Calu3 (cell line): ENCODE results near the gene ZNF283. TPM values are rescaled to one million over a fixed set of nuclear protein-coding genes. Genes with fewer than 3 reads are reported as not detected.
A peak's percentile ranks its signal among the peaks of the same experiment; 100 is the strongest.

Experiments
- Bru-seq: library from RNA; stranded (reverse); fragments of 400-500 nt; gene quantifications from one replicate; lab custom pipeline; 2021; lab: Mats Ljungman, UMichigan
- BruChase-seq, 2 experiments: library from RNA; stranded (reverse); fragments of 400-500 nt; gene quantifications; one replicate each; lab custom pipeline; 2021; lab: Mats Ljungman, UMichigan
- BruUV-seq: library from RNA; stranded (reverse); fragments of 400-500 nt; replicated peaks from 2 replicates; lab custom pipeline; 2021; lab: Mats Ljungman, UMichigan
- CTCF ChIA-PET: fragments of 300-600 bp; sonication (Branson Sonifier 250); formaldehyde crosslinking; loops from one replicate; lab custom pipeline; 2022; ENCODE audit warnings: antibody characterized with exemption; lab: Charles Lee
- DNase-seq: peaks from one replicate; pipeline ENCODE4 v3.0.0; 2022
- H3K27ac Mint-ChIP-seq: one replicate; pipeline ENCODE4 v1.8.0; 2022; ENCODE audit warnings: mixed read lengths; ENCODE audit not compliant: unreplicated experiment
- H3K27me3 Mint-ChIP-seq: one replicate; pipeline ENCODE4 v1.8.0; 2022; ENCODE audit warnings: mixed read lengths; ENCODE audit not compliant: unreplicated experiment
- H3K36me3 Mint-ChIP-seq: one replicate; pipeline ENCODE4 v1.8.0; 2022; ENCODE audit warnings: mild to moderate bottlenecking, moderate library complexity, mixed read lengths; ENCODE audit not compliant: insufficient read depth, unreplicated experiment
- H3K4me1 Mint-ChIP-seq: one replicate; pipeline ENCODE4 v1.8.0; 2022; ENCODE audit warnings: mild to moderate bottlenecking, low read depth, mixed read lengths; ENCODE audit not compliant: unreplicated experiment
- H3K4me3 Mint-ChIP-seq: one replicate; pipeline ENCODE4 v1.8.0; 2022; ENCODE audit warnings: mild to moderate bottlenecking, low read depth, moderate library complexity, mixed read lengths; ENCODE audit not compliant: unreplicated experiment
- H3K9me3 Mint-ChIP-seq: one replicate; pipeline ENCODE4 v1.8.0; 2022; ENCODE audit warnings: low read depth, mixed read lengths; ENCODE audit not compliant: unreplicated experiment
- CTCF ChIP-seq: fragments of 200-600 bp; IDR thresholded peaks from one replicate; pipeline ENCODE4 v1.8.0; 2022; ENCODE audit warnings: antibody characterized with exemption; ENCODE audit not compliant: unreplicated experiment
- intact Hi-C: fragments of 100-400 bp; cut with micrococcal nuclease; formaldehyde crosslinking; loops from one replicate; pipeline ENCODE4 v1.10.0; 2022; ENCODE audit not compliant: unreplicated experiment
- long read RNA-seq: library from polyadenylated mRNA; stranded (forward); transcript quantifications from one replicate; pipeline ENCODE4 v2.0.0, GENCODE V29; 2022
- total RNA-seq: library from RNA; stranded (reverse); gene quantifications from 2 replicates; pipeline ENCODE4 v1.2.3, GENCODE V29; 2022

Gene ZNF283
- total RNA-seq, result 12.9 and 13.9 TPM in 2 replicates
- Bru-seq, nascent RNA, result percentile 74 among the genes with signal in this experiment
- percentile 67 among the genes with signal in this experiment for BruChase-seq, experiment 1, labeled RNA remaining after a 6-hour chase
- percentile 75 among the genes with signal in this experiment for BruChase-seq, experiment 2, labeled RNA remaining after a 2-hour chase
- long read RNA-seq, full-length matches to known transcripts, result 1 of 4 reads
- long read RNA-seq, partial matches to known transcripts, result 0 of 4 reads
- long read RNA-seq, other reads (novel, unspliced or antisense), result 3 of 4 reads

GRCh38 chr19:43826787-43827754 lies at the start of gene ZNF283:
TSS of gene ZNF283 (plus strand) at chr19:43827321. CDS start at chr19:43833505, 6,184 bp downstream.
- Mint-ChIP-seq H3K9me3 (peaks cover 11% of the 10 kb centered on the region), H3K27ac (peak within 1 kb of the TSS; percentile 70), H3K27me3 (no peaks in the 10 kb centered on the region), H3K4me1 (peaks cover 20% of the 10 kb centered on the region), H3K36me3 (peaks cover 39% of the 10 kb centered on the region), H3K4me3 (peak within 1 kb of the TSS; percentile 92)
- no peak for TF ChIP-seq CTCF
- BruUV-seq, result no TSS peak
- CTCF ChIA-PET, result interaction anchor here (0.6 to 1.2 kb wide), 6 partner anchors 14 to 397 kb away, joined by 3 to 13 read pairs (median 4); partner anchors contain the start of gene ZNF226
- peak; percentile 95 for DNase-seq
- intact Hi-C loops, result loop anchor here (10.0 kb wide), 1 partner anchor 108 kb away; the partner anchor contains the start of gene ZNF45

- peak overlapping the region; percentile 98 for H3K27ac Mint-ChIP-seq
Measured at GRCh38 chr19:43778651-43779050, 48.5 kb upstream of the ZNF283 start.

GRCh38 chr19:43779147-43779819 lies 47.8 kb upstream of the ZNF283 start:
- no peak for TF ChIP-seq CTCF
- Mint-ChIP-seq H3K4me3 (peak overlapping the region; percentile 77), H3K27me3 (no peaks in the 10 kb centered on the region), H3K36me3 (peaks cover 79% of the 10 kb centered on the region), H3K4me1 (peaks cover 85% of the 10 kb centered on the region), H3K27ac (peak overlapping the region; percentile 98), H3K9me3 (peaks cover 2% of the 10 kb centered on the region)
- DNase-seq, result peak; percentile 78
- CTCF ChIA-PET, result interaction anchor here (0.5 to 3.9 kb wide), 6 partner anchors 9 to 103 kb away, joined by 3 to 27 read pairs (median 4); no protein-coding TSS in a partner anchor
- intact Hi-C loops, result no loop called here
- BruUV-seq, result no TSS peak

More at GRCh38 chr19:43778651-43779050, 48.5 kb upstream of the ZNF283 start:
- TF ChIP-seq CTCF, result no peak
- CTCF ChIA-PET, result interaction anchor here (0.5 to 3.9 kb wide), 8 partner anchors 8 to 103 kb away, joined by 3 to 27 read pairs (median 4); partner anchors contain the start of gene SMG9
- Mint-ChIP-seq H3K9me3 (peaks cover 2% of the 10 kb centered on the region), H3K36me3 (peaks cover 79% of the 10 kb centered on the region), H3K4me3 (peak overlapping the region; percentile 77), H3K4me1 (peaks cover 79% of the 10 kb centered on the region), H3K27me3 (no peaks in the 10 kb centered on the region)
- no TSS peak for BruUV-seq
- intact Hi-C loops, result no loop called here
- DNase-seq, result no peak
